Measurements from ENCODE around the gene FBXO34.
"Not testable (repeated sequence)": the region's sequence is repeated elsewhere in the genome, so short reads cannot be mapped to it uniquely, and the experiment has no call there.

The FBXO34 gene

DNA sequence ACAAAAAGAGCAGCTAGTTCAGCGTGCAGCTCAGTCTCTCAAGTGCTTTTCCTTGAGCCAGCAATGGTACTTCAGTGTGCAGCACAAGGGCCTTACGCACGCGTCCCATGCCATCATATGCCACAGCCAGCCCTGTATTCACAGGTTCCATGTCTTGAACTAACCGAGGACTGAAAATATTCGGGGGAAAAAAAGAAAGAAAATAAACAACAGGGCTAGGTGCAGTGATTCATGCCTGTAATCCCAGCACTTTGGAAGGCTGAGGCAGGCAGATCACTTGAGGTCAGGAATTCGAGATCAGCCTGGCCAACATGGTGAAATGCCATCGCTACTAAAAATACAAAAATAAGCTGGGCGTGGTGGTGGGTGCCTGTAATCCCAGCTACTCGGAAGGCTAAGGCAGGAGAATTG, 111.8 kb downstream of the FBXO34 start:
- H4K91ac ChIP-seq (ENCODE audit: low read depth, low read length); H3K27me3 ChIP-seq (ENCODE audit: insufficient read depth, low read length); H2BK120ac ChIP-seq (ENCODE audit: insufficient read depth, low read length, poor library complexity); H3K9ac ChIP-seq (ENCODE audit: low read length); H4K12ac ChIP-seq (ENCODE audit: low read depth, low read length); H2AK5ac ChIP-seq (ENCODE audit: low read length); H3K9me3 ChIP-seq (ENCODE audit: insufficient read depth, low read depth, low read length); H3K23ac ChIP-seq (ENCODE audit: low read length); H3K4me3 ChIP-seq (ENCODE audit: low read depth, low read length); H4K8ac ChIP-seq (ENCODE audit: low read depth, low read length); H3K79me2 ChIP-seq (ENCODE audit: control insufficient read depth, insufficient read depth, low read length, poor library complexity); H3K79me1 ChIP-seq (ENCODE audit: low read length); H3K18ac ChIP-seq (ENCODE audit: low read length); H3K14ac ChIP-seq (ENCODE audit: low read length); H2BK12ac ChIP-seq (ENCODE audit: low read length); H2BK5ac ChIP-seq (ENCODE audit: low read depth, low read length, poor library complexity); H3K4ac ChIP-seq (ENCODE audit: low read depth, low read length); H3K4me1 ChIP-seq (ENCODE audit: control insufficient read depth in 1 of 2, insufficient read depth in 2 of 2, low read length in 2 of 2); H3K27ac ChIP-seq (ENCODE audit: low read depth, low read length); H2AFZ ChIP-seq (ENCODE audit: insufficient read depth, low read length, poor library complexity); H3K4me2 ChIP-seq (ENCODE audit: low read length): not testable (repeated sequence)
- peak; percentile 38 to 59 for DNase-seq
- peaks cover 6 to 15% of the 10 kb centered on the region in 2 experiments for H3K36me3 ChIP-seq (ENCODE audit: control insufficient read depth in 1 of 2, insufficient read depth in 2 of 2, low read length in 2 of 2)
- WGBS (ENCODE audit: extremely low coverage, insufficient coverage, insufficient read length), result no CpG with 5 or more reads among the region's 10 CpGs

DNA sequence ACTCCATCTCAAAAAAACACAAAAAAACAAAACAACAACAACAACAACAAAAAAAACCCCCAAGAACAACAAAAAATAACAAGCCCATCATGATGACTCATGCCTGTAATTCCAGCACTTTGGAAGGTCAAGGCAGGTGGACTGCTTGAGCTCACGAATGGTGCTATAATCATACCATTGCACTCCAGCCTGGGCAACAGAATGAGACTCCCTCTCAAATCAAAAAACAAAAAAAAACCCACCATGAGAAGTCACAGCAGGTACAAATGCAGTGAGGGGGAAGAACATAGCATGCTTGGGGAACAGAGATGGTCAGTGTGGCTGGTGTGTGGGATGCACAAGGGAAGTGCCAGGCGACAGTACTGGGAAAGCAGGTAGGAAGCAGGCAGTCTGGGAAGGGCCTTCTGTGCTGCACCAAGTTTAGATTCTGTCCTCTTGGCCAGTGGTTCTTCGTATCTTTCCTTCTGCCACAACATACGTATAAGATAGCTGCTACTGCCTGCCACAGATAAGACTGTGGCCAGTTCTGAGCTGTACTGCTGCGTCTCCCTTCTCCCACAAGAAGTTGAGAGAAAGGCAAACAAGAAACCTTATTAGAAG, 112.4 kb downstream of the FBXO34 start:
- Histone ChIP-seq H3K14ac (ENCODE audit: low read length) (no peak overlapping the region), H3K27ac (ENCODE audit: low read depth, low read length) (no peak overlapping the region), H3K4ac (ENCODE audit: low read depth, low read length) (no peak overlapping the region), H2AK5ac (ENCODE audit: low read length) (no peak overlapping the region), H3K9ac (ENCODE audit: low read length) (no peak overlapping the region), H3K79me1 (ENCODE audit: low read length) (no peaks in the 10 kb centered on the region), H2AFZ (ENCODE audit: insufficient read depth, low read length, poor library complexity) (no peak overlapping the region), H3K18ac (ENCODE audit: low read length) (no peak overlapping the region), H4K12ac (ENCODE audit: low read depth, low read length) (no peak overlapping the region), H4K8ac (ENCODE audit: low read depth, low read length) (no peak overlapping the region), H3K27me3 (ENCODE audit: insufficient read depth, low read length) (no peaks in the 10 kb centered on the region), H3K9me3 (ENCODE audit: insufficient read depth, low read depth, low read length) (no peaks in the 10 kb centered on the region), H4K91ac (ENCODE audit: low read depth, low read length) (no peak overlapping the region), H3K4me1 (ENCODE audit: control insufficient read depth in 1 of 2, insufficient read depth in 2 of 2, low read length in 2 of 2) (peaks cover 0 to 3% of the 10 kb centered on the region in 2 experiments), H3K36me3 (ENCODE audit: control insufficient read depth in 1 of 2, insufficient read depth in 2 of 2, low read length in 2 of 2) (peaks cover 6 to 15% of the 10 kb centered on the region in 2 experiments), H3K79me2 (ENCODE audit: control insufficient read depth, insufficient read depth, low read length, poor library complexity) (no peaks in the 10 kb centered on the region), H2BK120ac (ENCODE audit: insufficient read depth, low read length, poor library complexity) (no peak overlapping the region), H2BK5ac (ENCODE audit: low read depth, low read length, poor library complexity) (no peak overlapping the region), H3K4me2 (ENCODE audit: low read length) (no peak overlapping the region), H2BK12ac (ENCODE audit: low read length) (no peak overlapping the region), H3K23ac (ENCODE audit: low read length) (no peak overlapping the region), H3K4me3 (ENCODE audit: low read depth, low read length) (no peak overlapping the region)
- DNase-seq, result peak in 1 of 2 donors; percentile 32
- no CpG with 5 or more reads among the region's 5 CpGs for WGBS (ENCODE audit: extremely low coverage, insufficient coverage, insufficient read length)

DNA sequence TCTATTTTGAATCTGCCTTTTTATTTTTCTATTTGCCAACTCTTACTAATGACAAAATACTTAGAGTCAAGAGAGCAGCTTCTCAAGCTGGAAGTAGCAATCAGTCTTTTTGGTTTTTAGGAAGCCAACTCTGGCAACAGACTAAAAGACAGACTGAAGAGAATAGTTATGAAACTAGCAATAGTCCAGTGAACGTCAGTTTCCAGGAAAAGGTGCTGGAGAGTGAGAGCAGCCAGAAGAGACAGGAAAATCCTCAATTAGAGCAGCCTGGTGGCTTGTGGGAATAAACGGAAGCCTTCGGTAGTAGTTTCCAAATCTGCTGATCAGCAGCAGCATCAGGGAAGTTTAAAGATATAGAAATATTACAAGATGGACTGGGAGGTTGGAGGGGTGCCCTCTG, 113.3 kb downstream of the FBXO34 start:
- H3K79me1 ChIP-seq (ENCODE audit: low read length), result no peaks in the 10 kb centered on the region
- H3K4ac ChIP-seq (ENCODE audit: low read depth, low read length), result no peak overlapping the region
- H3K36me3 ChIP-seq (ENCODE audit: control insufficient read depth in 1 of 2, insufficient read depth in 2 of 2, low read length in 2 of 2), result peaks cover 6 to 18% of the 10 kb centered on the region in 2 experiments
- H2AK5ac ChIP-seq (ENCODE audit: low read length), result no peak overlapping the region
- no peak overlapping the region for H4K12ac ChIP-seq (ENCODE audit: low read depth, low read length)
- no peak overlapping the region for H4K8ac ChIP-seq (ENCODE audit: low read depth, low read length)
- H3K4me2 ChIP-seq (ENCODE audit: low read length), result no peak overlapping the region
- H4K91ac ChIP-seq (ENCODE audit: low read depth, low read length), result no peak overlapping the region
- H3K79me2 ChIP-seq (ENCODE audit: control insufficient read depth, insufficient read depth, low read length, poor library complexity), result no peaks in the 10 kb centered on the region
- peaks cover 0 to 3% of the 10 kb centered on the region in 2 experiments for H3K4me1 ChIP-seq (ENCODE audit: control insufficient read depth in 1 of 2, insufficient read depth in 2 of 2, low read length in 2 of 2)
- no peak overlapping the region for H3K27ac ChIP-seq (ENCODE audit: low read depth, low read length)
- H3K9me3 ChIP-seq (ENCODE audit: insufficient read depth, low read depth, low read length), result no peaks in the 10 kb centered on the region
- no peak overlapping the region for H2BK12ac ChIP-seq (ENCODE audit: low read length)
- H2BK5ac ChIP-seq (ENCODE audit: low read depth, low read length, poor library complexity), result no peak overlapping the region
- H3K18ac ChIP-seq (ENCODE audit: low read length), result no peak overlapping the region
- H3K9ac ChIP-seq (ENCODE audit: low read length), result no peak overlapping the region
- DNase-seq, result no peak
- no CpG with 5 or more reads among the region's 3 CpGs for WGBS (ENCODE audit: extremely low coverage, insufficient coverage, insufficient read length)
- no peak overlapping the region for H2BK120ac ChIP-seq (ENCODE audit: insufficient read depth, low read length, poor library complexity)
- H3K4me3 ChIP-seq (ENCODE audit: low read depth, low read length), result no peak overlapping the region
- no peak overlapping the region for H2AFZ ChIP-seq (ENCODE audit: insufficient read depth, low read length, poor library complexity)
- no peak overlapping the region for H3K14ac ChIP-seq (ENCODE audit: low read length)
- no peak overlapping the region for H3K23ac ChIP-seq (ENCODE audit: low read length)
- H3K27me3 ChIP-seq (ENCODE audit: insufficient read depth, low read length), result no peaks in the 10 kb centered on the region

DNA sequence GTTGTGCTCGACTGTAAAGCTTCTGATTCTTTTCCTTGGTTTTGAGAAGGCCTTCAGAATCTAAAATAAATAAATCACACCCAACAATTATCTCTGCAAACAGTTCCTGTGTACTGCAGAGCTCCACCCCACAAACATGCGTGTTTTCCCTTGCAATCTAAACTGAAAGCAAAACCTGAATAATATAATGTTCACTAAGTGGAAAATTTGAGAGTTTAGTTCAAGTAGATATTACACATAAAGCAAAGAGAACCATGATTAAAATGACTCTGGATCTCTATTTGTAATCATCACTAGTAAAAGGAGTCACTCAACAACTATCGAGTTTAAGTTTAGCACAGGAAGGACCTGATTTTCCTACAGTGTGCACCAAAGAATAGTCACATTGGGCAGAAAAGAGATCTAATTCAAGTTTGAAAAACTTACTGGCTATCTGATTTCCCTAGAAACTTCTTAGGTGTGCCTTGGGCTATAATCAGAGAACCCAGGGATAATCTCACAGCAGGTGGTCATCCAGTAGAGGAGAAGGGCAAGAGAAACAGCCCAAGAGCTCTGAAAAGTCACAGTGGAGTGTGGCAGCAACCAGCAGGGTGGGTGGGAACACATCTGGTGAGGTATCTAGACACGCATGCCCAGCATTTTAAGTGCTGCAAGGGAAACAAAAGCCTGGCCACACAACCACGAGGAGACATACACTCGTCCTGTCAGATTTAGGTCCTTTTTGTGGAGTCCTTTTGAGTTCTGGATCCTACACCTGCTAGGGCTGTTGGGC, 115.0 kb downstream of the FBXO34 start:
- Histone ChIP-seq H4K91ac (ENCODE audit: low read depth, low read length) (no peak overlapping the region), H3K18ac (ENCODE audit: low read length) (no peak overlapping the region), H3K9ac (ENCODE audit: low read length) (no peak overlapping the region), H3K23ac (ENCODE audit: low read length) (no peak overlapping the region), H3K79me1 (ENCODE audit: low read length) (no peaks in the 10 kb centered on the region), H2BK5ac (ENCODE audit: low read depth, low read length, poor library complexity) (no peak overlapping the region), H2AK5ac (ENCODE audit: low read length) (no peak overlapping the region), H3K4ac (ENCODE audit: low read depth, low read length) (no peak overlapping the region), H3K4me1 (ENCODE audit: control insufficient read depth in 1 of 2, insufficient read depth in 2 of 2, low read length in 2 of 2) (no peaks in the 10 kb centered on the region), H2BK12ac (ENCODE audit: low read length) (no peak overlapping the region), H2AFZ (ENCODE audit: insufficient read depth, low read length, poor library complexity) (no peak overlapping the region), H3K27ac (ENCODE audit: low read depth, low read length) (no peak overlapping the region), H2BK120ac (ENCODE audit: insufficient read depth, low read length, poor library complexity) (no peak overlapping the region), H3K79me2 (ENCODE audit: control insufficient read depth, insufficient read depth, low read length, poor library complexity) (no peaks in the 10 kb centered on the region), H3K9me3 (ENCODE audit: insufficient read depth, low read depth, low read length) (no peaks in the 10 kb centered on the region), H3K27me3 (ENCODE audit: insufficient read depth, low read length) (no peaks in the 10 kb centered on the region), H3K14ac (ENCODE audit: low read length) (no peak overlapping the region), H4K8ac (ENCODE audit: low read depth, low read length) (no peak overlapping the region), H3K4me3 (ENCODE audit: low read depth, low read length) (no peak overlapping the region), H3K4me2 (ENCODE audit: low read length) (no peak overlapping the region), H4K12ac (ENCODE audit: low read depth, low read length) (no peak overlapping the region), H3K36me3 (ENCODE audit: control insufficient read depth in 1 of 2, insufficient read depth in 2 of 2, low read length in 2 of 2) (peaks cover 4 to 14% of the 10 kb centered on the region in 2 experiments)
- WGBS (ENCODE audit: extremely low coverage, insufficient coverage, insufficient read length), result no CpG with 5 or more reads among the region's 6 CpGs
- DNase-seq, result no peak

All from trophoblast cell (in vitro differentiated cells and primary cell).